Tongue (tissue), 2 donors: ENCODE data around the gene PRR20G. TPM values are rescaled to one million over a fixed set of nuclear protein-coding genes. Genes with fewer than 3 reads are reported as not detected.
"Not testable (repeated sequence)": the region's sequence is repeated elsewhere in the genome, so short reads cannot be mapped to it uniquely, and the experiment has no call there.

Experiments
- DNase-seq: peaks from one replicate; pipeline ENCODE4 v3.0.0-alpha.2; 2015
- total RNA-seq: library from RNA; depleted of rRNA; stranded (reverse); fragments of >200 nt; gene quantifications from one replicate; pipeline ENCODE4 v1.2.3, GENCODE V29; 2014

PRR20G gene
- total RNA-seq: not detected

GRCh38 chr3:127287840-127288239 is at the start of gene PRR20G:
TSS of gene PRR20G (minus strand) at chr3:127288046. CDS start at chr3:127287365, 681 bp downstream.
- DNase-seq: no peak

- no peak for DNase-seq
These were observed 49.2 kb upstream of the PRR20G start for GRCh38 chr3:127337001-127337400.

GRCh38 chr3:127336101-127336500 is 48.3 kb upstream of the PRR20G start:
- DNase-seq: peak; percentile 72

GRCh38 chr3:127330385-127330784 is 42.5 kb upstream of the PRR20G start:
- no peak for DNase-seq

GRCh38 chr3:127329631-127330285 is 41.9 kb upstream of the PRR20G start:
- peak; percentile 36 for DNase-seq

GRCh38 chr3:127328421-127328820 is 40.6 kb upstream of the PRR20G start:
- peak; percentile 95 for DNase-seq

GRCh38 chr3:127326341-127326740 is 38.5 kb upstream of the PRR20G start:
- DNase-seq: no peak

- DNase-seq: peak; percentile 28
These were observed 37.7 kb upstream of the PRR20G start for GRCh38 chr3:127325629-127325961.

GRCh38 chr3:127324913-127325628 is 37.2 kb upstream of the PRR20G start:
- DNase-seq: no peak

- DNase-seq: no peak
These were observed 36.2 kb upstream of the PRR20G start for GRCh38 chr3:127324076-127324475.

- DNase-seq: peak; percentile 38
These were observed 35.7 kb upstream of the PRR20G start for GRCh38 chr3:127323581-127323980.

- no peak for DNase-seq
These were observed 33.5 kb upstream of the PRR20G start for GRCh38 chr3:127321371-127321770.

GRCh38 chr3:127320529-127321121 is 32.8 kb upstream of the PRR20G start:
- DNase-seq: peak; percentile 41

GRCh38 chr3:127316685-127317084 is 28.8 kb upstream of the PRR20G start:
- DNase-seq: no peak

- no peak for DNase-seq
These were observed 25.0 kb upstream of the PRR20G start for GRCh38 chr3:127312818-127313217.

GRCh38 chr3:127308821-127309220 is 21.0 kb upstream of the PRR20G start:
- DNase-seq: not testable (repeated sequence)

- DNase-seq: no peak
These were observed 20.1 kb upstream of the PRR20G start for GRCh38 chr3:127307916-127308315.

GRCh38 chr3:127307112-127307835 is 19.4 kb upstream of the PRR20G start:
- no peak for DNase-seq

- no peak for DNase-seq
These were observed 18.7 kb upstream of the PRR20G start for GRCh38 chr3:127306361-127307111.

- DNase-seq: no peak
These were observed 17.7 kb upstream of the PRR20G start for GRCh38 chr3:127305499-127306060.

GRCh38 chr3:127304121-127304744 is 16.4 kb upstream of the PRR20G start:
- no peak for DNase-seq
